Stimulated activated CD4-positive, alpha-beta T cell treated with anti-CD3 and anti-CD28 coated beads, Interleukin-4, amount 100 ng/mL, for 4 hours (primary cell): Measurements from ENCODE around the gene TRIM66.
A peak's percentile ranks its signal among the peaks of the same experiment; 100 is the strongest.

ENCODE experiments used
- DNase-seq, 2 experiments: peaks; one replicate each; pipeline ENCODE4 v3.0.0-alpha.2; 2020

TRIM66 gene

DNA sequence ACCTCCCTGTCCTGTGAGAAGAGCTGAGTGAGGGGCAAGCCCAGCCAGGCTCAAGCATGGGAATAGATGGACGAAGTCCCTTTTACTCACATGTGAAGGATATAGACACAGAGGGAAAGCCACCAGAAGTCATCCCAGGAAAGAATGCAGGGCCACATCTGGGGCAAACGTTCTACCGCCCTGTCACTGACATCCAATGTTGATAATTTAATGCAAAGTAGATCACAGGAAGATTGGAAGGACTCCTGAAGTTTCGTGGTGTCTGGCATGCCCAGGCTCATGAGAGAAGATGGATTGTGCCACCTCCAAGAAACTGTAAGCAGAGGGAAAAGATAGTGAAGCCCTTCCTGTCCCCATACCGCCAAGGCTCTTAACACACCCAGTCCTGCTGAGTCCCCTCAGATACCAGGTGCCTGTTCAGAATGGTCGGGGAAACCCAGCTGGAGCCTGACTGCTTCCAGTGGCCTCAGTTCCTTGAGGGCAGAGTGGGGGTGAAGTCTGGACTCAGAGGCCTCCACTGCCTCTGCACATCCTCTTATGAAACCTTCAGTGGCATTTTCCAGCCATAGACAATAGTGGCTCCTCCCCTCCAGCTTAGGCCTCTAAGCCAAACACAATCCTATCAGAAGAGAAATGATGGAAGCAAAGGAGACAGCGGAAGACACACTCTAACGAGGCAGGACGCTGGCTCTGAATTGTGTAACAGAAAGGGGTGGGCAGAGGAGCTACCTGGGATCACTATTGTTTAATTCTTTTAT, 80.9 kb downstream of the TRIM66 start:
- no peak for DNase-seq

DNA sequence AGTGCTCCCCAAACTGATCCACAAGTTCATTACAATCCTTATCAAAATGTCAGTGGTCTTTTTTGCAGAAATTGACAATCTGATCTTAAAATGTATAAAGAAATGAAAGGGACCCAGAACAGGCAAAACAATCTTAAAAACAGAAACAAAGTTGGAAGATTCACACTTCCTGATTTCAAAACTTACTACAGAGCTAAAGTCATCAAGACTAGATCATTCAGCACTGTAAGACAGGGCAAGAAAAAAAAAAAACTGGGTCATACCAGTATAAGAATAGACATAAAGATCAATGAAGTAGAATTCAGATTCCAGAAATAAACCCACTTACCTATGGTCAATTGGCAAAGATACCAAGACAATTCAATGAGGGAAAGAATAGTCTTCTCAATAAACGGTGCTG, 84.0 kb downstream of the TRIM66 start:
- no peak for DNase-seq

DNA sequence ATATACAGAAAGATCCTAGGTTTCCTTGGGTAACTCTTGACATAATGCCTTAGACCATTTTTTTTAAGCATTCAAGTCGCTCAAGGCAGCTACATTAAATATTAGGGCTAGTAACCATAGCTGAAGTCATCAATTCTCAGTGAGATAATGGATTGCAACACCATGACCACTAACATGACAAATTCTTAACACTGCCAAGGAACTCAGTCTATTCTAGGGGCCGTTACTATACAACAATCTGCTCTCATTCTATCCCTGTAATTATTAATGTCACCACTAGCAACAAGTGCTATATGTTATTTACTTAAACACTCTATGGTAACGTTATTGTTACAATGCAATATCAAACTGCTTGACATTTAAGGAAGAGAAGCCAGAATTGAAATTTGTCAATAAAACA, 85.3 kb downstream of the TRIM66 start:
- no peak for DNase-seq

DNA sequence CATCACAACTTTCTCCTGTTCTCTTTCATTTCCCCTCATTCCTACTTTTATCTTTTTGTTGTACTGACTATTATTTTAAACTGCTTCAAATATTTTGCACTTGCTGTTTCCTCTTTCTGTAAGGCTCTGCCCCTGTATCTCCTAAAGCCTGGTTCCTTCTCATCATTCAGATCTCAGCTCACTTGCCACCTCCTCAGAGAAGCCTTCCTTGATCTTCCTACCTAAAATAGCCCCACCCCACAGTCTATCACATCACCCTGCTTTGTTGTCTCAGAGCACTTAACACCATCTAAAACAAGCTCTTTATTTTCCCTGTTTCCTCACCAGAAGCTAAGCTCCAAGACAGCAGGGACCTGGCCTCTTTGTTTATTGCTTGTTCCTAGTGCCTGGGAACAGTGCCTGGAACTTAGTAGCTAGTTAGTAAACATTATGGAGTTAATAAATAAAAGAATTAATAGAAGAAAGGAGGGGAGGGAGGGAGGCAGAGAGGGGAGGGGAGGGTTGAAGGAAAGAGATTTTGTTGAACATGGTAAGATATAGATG, 85.9 kb downstream of the TRIM66 start:
- no peak for DNase-seq

DNA sequence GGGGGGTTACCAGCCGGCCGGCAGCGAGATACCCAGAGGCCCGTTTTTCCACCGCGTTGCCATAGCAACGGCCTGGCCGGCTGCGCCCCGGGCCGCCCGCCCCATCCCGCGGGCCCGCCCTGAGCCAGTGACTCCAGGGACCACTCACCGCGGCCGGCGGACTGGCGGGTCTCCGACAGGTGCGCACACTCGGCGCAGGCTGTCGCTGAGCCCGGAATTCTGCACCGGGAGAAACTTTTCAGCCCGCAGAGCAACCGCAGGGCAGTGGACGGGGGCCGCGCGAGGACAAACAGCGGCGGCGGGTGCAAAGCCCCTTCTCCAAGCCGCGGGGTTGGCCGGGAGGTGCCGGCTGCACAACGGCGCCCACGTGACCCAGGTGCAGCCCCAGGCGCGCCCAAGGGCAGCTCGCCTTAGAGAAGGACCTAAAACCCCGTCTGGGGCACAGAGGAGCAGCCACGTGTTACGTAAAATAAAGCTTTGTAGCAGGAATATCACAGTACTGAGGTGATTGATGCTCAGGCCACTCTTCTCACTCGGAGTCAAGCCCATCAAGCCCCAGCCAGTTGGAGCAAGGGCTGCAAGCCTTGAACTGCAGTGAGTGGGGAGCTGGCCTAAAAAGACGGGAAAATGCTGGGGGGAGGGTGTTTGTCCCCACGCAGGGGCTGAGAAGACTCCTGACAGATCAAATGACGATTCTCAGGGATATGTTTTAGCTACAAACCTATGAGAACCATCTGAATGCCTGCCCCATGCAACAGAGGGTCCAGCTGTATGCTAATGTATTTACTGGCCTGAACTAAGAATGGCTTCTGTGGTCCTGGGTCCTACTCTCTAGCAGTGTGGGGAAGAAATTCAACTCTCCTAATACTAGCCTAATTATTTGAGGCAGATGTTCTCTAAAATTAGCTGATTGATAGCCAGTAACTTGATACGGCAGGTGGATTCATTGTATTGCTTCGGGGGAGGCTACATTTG, 88.2 kb downstream of the TRIM66 start, which contains the start of gene STK33:
TSS of gene STK33 (minus strand) at position 294 of the 975 bp plus-strand sequence. CDS start 119,323 bp downstream, outside the sequence.
- DNase-seq: peak in 1 of 2 experiments; percentile 19

DNA sequence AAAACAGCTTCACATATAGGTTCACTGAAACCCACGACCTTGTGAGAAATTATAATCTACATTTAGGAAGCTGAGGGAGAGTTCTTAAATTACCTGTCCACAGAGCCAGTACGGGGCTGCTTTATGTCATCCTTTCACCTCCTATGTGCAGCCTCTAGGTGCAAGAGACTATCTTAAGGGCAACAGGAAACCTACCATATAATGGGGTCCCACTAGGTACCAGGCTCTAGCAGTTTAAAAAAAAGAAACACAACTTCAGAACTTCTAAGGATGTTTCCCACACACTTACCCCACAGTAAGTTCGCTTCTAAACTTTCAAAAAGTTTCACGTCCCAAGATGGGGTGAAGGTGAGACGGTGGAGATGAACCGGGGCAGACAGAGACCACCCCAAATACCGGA, 89.0 kb downstream of the TRIM66 start:
- no peak for DNase-seq

DNA sequence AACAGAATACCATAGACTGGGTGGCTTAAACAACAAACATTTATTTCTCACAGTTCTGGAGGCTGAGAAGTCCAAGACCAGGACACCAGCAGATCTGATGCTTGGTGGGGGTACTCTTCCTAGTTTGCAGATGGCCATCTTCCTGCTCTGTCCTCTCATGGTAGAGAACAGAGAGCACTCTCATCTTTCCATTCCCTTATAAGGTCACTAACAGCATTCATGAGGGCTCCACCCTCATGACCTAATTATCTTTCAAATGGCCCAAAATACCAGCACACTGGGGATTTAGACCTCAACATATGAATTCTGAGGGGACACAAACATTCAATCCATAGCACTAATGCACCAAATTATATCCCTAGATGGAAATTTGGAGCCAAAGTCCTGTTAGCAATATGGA, 94.5 kb downstream of the TRIM66 start:
- no peak for DNase-seq

DNA sequence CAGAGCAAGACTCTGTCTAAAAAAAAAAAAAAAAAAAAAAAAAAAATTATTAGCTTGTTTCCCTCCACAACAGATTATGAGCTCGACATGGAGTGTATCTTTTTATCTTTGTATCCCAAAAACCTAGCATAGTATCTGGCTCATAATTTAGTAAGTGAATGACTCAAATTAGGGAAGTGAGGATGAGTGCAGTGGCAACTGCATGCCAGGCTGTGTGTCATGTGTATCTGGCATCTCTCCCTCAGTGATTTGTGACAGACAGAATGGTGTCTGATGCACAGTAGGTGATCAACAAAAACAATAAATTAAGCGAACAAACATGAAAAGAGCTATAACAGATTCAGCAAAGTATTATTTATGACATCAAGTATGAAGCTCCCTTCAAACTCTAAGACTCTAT, 95.7 kb downstream of the TRIM66 start:
- DNase-seq: no peak

DNA sequence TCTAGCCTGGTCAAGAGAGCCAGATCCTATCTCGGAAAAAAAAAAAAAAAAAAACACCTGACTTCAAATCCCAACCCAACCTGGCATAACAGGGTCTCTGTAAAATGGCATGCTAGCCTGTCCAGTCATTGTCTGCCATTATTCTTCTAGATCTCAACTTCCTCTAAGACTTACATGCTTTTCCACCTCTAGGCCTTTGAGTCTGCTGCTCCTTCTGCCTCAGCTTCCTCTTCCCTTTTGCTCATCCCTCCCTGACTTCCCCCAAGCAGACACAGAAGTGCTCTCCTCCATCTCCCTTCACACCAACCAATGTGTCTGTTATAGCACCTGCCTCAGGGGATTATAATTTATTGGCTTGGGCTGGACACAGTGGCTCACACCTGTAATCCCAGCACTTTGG, 96.3 kb downstream of the TRIM66 start:
- DNase-seq: no peak

DNA sequence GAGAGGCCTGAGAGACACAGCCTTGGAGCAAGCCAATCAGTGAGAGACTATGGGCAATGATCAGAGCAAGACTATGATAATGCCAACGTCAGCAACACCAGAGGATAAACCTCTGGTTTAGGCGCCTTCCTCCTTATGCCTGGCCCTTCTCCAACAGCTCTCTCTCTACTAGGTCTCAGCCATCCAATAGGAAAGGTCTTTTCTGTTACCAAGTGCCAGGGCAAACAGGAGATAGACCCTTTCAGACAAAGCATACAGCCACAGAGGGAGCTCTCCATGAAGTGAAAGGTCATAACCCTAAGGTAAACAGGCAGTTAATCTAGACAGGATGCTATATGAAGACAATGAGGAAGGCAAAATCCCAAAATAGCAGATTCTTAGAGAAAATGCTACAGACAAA, 98.0 kb downstream of the TRIM66 start:
- DNase-seq: no peak

DNA sequence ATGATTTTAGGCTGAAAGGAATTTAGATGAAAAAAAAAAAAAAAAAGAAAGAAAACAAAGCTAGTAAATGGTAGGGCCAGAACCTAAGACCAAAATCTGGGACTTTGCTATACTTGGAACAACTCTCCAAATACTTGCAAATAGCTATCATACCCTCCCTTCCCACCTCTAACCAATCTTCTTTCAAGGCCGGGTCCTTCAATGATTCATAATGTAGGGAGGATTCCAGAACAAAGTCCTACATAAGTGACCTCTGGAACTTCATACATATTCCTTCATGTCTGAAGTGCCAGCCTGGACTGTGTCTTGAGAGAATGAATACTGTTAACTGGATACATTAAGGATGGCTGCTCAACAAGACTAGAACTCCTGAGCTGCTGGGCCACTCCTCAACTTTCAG, 98.4 kb downstream of the TRIM66 start:
- DNase-seq: no peak

DNA sequence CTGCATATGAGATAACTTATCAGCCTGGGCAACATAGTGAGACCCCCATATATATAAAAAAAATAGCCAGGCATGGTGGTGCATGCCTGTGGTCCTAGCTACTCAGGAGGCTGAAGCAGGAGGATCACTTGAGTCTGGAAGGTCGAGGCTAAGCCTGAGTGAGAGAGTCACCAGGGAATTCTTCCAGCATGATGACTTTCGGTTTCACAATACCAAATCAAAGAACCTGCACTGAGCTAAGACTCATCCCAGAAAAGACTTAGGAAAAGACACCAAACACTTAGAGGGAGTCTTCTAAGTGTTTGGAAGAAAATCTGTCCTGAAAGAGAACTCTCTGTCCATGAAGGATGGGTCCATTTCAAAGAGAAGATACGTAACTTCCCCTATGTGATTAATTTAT, 101.2 kb downstream of the TRIM66 start:
- DNase-seq: no peak

DNA sequence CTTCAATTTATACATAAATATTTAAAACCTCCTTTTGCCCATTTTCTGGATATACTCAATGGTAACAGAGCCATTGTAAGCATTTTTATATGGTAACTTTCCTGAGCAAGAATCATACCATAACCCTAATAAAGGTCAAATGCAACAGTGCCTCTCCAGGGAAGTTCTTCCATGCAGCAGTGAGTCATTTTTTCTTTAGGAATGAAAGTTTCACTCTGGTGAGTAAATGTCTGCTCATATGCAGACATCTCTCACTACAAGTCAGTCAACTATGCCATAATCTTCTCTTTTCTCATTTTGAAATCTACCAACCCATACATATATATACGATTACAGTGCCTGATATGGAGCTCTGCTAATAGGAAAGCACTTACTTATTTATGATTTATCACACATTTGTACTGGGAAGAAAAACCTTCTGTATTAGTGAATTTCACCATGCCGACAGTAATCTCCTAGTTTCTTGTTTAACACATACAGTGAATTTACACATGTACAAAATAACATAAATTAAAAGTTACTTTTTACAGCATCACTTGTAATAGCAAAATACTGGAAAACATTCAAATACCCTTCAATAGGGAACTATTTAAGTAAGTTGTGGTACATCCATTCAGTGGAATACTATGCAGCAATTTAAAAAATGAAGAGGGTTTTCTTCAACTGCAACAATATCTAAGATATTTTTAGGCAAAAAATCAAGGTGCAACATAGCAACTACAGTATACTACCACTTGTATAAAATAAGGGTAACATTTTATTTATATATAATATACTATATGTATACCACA, 104.5 kb downstream of the TRIM66 start:
- DNase-seq: no peak

DNA sequence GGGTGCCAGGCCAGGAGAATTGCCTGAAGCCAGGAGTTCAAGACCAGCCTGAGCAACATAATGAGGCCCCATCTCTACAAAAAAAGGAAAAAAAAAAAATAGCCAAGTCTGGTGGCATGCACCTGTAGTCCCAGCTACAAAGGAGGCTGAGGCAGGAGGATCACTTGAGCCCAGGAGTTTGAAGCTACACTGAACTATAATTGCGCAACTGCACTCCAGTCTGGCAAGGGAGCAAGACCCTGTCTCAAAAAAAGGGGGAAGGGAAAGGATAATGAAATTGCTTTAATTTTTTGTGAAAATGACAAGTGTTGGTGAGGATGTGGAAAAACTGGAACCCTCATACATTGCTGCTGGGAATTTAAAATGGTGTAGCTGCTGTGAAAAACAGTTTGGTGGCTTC, 107.7 kb downstream of the TRIM66 start:
- no peak for DNase-seq

DNA sequence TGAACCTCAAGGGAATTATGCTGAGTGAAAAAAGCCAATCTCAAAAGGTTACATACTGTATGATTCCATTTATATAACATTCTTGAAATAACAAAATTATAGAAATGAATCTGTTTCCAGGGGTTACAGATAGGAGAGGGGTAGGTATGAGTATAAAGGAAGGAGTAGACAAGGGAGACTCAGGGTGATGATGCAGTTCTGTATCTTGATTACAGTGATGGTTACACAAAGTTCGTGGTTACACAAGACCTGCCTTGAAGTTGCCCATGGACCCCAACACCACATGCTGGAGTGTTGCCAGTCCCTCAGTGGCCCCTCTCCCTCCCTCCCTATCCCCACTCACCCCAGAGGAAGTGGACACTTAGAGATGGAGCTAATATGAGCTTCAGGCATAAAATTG, 108.7 kb downstream of the TRIM66 start:
- no peak for DNase-seq

DNA sequence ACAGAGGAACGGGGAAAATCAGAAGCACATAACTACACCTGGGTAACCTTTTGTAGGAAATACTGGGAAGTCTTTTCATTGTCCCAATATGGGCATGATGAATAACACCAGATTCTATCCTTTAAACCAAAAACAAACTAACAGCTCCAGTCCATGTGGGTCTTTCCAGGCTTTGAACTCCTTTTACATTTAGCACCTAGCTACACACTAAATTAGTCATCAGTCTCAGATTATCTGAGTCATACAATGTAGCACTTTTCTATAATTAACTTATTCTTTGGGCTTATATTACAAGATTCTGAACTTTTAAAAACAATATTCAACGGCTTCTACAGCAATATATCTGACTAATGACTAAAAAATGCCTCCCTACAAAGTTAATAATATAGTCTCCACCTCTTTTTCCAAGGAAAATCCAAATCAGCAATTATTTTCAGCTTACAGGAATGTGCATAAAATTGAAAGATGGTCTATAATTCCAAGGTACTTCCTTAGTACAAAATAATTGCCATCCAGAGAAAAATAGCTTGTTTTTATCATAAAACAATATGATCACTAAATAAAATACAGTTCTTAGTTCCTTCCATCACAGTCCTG, 114.8 kb downstream of the TRIM66 start:
- no peak for DNase-seq

DNA sequence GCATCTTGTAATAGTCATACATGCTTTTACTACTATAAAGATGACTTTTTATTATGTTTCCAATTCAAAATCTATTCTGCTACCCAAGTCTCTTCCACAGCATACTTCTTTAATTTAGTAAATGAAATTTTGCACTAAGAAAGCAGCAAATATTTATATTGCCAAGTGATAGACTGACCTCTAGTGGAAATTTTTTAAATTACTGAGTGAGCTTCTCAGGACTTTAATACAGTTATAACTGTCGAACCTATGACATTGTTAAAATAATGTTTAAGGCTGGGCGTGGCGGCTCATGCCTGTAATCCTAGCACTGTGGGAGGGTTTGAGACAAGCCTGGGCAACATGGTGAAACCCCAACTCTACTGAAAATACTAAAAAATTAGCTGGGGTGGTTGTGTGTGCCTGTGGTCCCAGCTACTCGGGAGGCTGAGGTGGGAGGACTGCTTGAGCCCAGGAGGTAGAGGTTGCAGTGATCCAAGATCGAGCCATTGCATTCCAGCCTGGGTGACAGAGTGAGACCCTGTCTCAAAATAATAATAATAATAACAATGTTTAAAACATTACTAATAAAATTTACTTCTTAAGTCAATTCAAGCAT, 115.8 kb downstream of the TRIM66 start:
- DNase-seq: no peak

DNA sequence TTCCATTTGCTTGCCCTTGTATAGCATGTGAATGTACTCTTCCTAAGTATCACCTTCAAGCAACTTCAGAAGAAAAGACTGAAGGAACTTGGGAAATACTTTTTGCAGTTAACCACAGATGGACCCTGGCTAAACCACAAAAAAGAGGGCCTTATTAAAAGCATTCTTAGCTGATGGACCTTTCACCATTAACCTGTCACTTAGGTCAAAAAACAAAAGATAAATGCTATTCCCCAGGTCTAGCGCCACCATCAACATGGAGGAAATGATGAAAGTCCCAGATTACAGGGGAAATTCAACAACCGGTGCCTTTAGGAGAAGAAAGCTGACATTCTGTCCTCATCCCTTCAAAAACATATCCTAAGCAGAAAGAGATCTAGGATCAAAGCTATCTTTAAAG, 117.9 kb downstream of the TRIM66 start:
- DNase-seq: no peak
